Middle frontal gyrus (tissue), 1 donor: ENCODE measurements around the gene TSHR.
A peak's percentile ranks its signal among the peaks of the same experiment; 100 is the strongest.
"Not testable (repeated sequence)": the region's sequence is repeated elsewhere in the genome, so short reads cannot be mapped to it uniquely, and the experiment has no call there.

Source experiments
- DNase-seq: peaks from one replicate; pipeline ENCODE4 v3.0.0-alpha.2; 2015; ENCODE audit warnings: low spot score; ENCODE audit errors: extremely low spot score

The TSHR gene

GRCh38 chr14:80948291-80948690, 7.1 kb upstream of the TSHR start:
- no peak for DNase-seq

- DNase-seq, result no peak
Observed at GRCh38 chr14:80951491-80951890, 3.9 kb upstream of the TSHR start.

- DNase-seq, result not testable (repeated sequence)
Observed at GRCh38 chr14:80953211-80953610, 2.2 kb upstream of the TSHR start.

DNA sequence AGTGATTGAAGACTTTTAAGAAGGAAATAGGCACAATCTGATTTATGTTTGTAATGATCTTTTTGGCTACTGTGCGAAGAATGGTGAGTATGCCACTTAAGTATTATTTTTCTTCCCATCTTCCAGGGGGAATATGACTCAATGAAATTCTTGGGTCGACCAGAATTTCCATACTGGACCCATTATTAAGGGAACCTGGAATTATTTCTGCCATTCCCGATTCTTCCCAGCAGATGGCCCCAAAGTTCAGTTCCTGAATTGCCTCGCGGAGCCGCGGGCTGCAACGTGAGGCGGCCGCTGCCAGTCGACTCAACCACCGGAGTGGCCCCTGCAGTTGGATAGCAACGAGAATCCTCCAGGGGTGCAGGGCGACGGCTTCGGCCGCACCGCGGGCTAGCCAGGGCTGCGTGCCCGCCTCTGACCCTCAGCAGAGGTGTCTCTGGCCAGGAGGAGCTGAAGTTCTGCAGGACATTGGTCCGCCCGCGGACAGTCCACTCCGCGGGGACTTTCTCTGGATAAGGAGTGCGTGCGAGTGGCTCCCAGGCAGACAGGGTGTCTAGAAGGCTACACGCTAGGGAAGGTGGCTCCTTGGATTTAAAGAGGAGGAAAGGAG, 628 bp upstream of the TSHR start:
- peak; percentile 63 for DNase-seq

- no peak for DNase-seq
Observed at GRCh38 chr14:80956102-80956501, 681 bp downstream of the TSHR start.

DNA sequence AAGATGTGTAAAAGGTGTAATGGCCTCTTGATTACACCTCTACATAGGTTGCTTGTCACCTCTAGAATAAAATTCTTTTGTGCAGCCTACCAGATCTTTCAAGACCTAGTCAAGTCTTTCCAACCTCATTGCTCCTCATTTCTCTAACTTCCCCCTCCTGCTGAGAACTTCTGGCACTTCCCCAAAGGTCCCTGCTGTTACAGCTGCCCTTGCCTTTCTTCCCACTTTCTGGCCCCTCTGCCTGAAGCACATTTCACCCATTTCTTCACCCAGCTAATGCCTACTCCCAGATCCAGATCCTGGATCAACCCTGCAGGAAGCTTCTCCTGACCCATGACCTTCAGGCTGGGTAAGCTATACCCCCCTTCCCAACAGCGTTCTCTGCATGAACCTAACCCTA, 1.5 kb downstream of the TSHR start:
- DNase-seq, result no peak

- DNase-seq, result no peak
Observed at GRCh38 chr14:80957613-80958012, 2.2 kb downstream of the TSHR start.

GRCh38 chr14:80958226-80958625, 2.8 kb downstream of the TSHR start:
- DNase-seq, result no peak

DNA sequence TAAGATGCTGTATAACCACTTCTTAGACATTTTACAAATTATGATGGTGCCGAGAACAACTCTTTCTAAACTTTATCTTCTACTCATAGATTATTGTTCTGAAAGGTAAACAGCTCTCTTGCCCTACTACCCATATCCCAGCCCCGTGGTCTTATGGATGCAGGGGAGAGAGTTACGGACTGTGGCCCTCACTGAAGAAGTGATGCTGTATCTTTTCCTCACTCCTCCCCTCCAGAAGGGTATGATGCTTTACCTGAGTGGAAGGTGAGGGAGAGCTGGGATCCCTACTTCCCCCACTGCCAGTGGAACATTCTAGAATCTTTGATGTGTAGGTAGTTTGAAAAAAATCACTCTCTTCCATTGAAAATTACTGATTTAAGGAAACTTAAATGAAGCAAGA, 3.5 kb downstream of the TSHR start:
- no peak for DNase-seq

- DNase-seq, result no peak
Observed at GRCh38 chr14:80959496-80959895, 4.1 kb downstream of the TSHR start.

- no peak for DNase-seq
Observed at GRCh38 chr14:80965037-80965436, 9.6 kb downstream of the TSHR start.

DNA sequence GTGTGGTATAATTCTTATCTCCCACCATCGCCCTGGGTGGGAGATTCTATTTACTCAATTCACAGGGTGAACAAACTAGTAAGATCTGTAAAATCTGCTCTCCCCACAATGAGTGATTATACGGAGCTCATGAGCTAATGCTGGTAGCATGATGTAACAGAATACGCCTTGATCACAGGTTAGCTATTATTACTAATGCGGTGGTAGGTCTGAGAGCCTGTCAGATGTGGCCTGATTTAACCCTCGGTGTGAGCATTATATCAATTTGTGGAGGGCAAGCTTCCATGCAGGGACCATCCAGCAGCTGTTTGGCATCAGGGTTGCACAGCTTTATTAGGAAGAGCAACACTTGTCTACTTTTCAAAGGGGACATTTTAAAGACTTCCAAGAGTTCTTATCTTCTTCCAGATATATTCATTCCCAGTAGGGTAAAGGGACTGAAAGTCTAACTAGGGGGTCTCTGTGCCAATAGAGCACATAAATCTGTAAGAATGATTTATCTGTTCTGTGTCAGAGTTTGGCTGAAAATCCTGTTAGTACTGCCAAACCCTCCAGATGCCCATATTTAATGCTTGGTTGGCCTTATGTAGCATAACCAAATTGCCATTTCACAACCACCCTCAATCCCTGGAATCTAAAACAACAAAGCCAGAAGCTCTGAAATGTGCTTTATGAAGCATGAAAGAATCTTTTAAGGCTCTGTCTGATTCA, 18.7 kb downstream of the TSHR start:
- DNase-seq, result no peak

- DNase-seq, result no peak
Observed at GRCh38 chr14:80974679-80975078, 19.3 kb downstream of the TSHR start.

GRCh38 chr14:80977221-80977620, 21.8 kb downstream of the TSHR start:
- DNase-seq, result no peak

- no peak for DNase-seq
Observed at GRCh38 chr14:80978403-80978802, 23.0 kb downstream of the TSHR start.

DNA sequence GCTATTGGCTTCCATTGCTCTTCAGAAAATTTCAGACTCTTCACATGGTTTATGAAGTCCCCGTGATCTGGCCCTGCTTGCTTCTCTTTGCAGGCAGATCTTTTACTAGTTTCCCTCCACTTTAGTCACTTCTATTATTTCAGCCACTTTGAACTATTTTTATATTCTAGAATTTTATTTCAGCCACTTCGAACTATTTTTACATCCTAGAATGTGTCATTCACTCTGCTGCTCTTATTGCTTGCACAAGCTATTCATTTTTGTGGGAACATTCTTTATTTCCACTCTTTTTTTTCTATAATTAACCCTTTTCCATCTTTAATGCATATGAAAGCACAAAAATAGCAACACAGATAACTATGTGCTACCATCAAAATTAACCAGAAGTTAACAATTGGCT, 24.5 kb downstream of the TSHR start:
- DNase-seq, result no peak

DNA sequence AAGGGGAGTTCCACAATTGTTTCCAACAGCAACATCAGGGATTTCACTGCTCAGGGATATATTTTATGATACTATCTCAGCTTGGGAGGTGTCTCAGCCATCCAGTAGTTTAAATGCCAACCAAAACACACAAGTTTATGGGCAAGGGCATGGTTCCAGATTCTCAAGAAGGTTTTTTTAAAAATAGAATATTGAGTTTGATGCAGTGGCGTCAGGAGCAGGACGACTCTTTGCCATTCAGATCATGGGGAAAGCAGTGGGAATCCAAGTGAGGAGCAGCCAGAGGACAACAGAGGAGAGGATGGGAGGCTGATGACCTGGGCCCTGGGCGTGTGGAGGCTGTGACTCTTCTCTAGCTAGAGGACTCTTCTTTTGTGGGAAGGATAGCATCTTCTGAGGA, 25.7 kb downstream of the TSHR start:
- no peak for DNase-seq

GRCh38 chr14:80981673-80982072, 26.3 kb downstream of the TSHR start:
- DNase-seq, result no peak

GRCh38 chr14:80982711-80983110, 27.3 kb downstream of the TSHR start:
- DNase-seq, result no peak

GRCh38 chr14:80987235-80988032, 32.0 kb downstream of the TSHR start:
- no peak for DNase-seq

DNA sequence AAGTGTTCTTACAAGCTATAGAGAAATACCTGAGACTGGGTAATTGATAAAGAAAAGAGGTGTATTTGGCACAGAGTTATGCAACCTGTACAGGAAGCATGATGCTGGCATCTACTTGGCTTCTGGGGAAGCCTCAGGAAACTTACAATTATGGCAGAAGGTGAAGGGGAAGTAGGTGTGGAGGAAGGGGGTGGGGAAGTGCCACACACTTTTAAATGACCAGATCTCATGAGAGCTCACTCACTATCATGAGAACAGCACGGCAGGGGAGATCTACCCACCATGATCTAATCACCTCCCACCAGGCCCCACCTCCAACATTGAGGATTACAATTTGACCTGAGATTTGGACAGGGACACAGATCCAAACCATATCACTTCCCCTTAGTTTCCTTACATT, 32.8 kb downstream of the TSHR start:
- no peak for DNase-seq

GRCh38 chr14:80988735-80989429, 33.5 kb downstream of the TSHR start:
- no peak for DNase-seq
